ENCODE data around the gene PRKCH. TPM values are rescaled to one million over a fixed set of nuclear protein-coding genes. Genes with fewer than 3 reads are reported as not detected.
A peak's percentile ranks its signal among the peaks of the same experiment; 100 is the strongest.

Gene PRKCH
- total RNA-seq, 1 experiment from 2014 or later, result 3.8 TPM

GRCh38 chr14:61551384-61551783, 230.0 kb downstream of the PRKCH start:
- no peak for DNase-seq (ENCODE audit: low read depth)

GRCh38 chr14:61552241-61552640, 230.9 kb downstream of the PRKCH start:
- DNase-seq (ENCODE audit: low read depth), result no peak

GRCh38 chr14:61553730-61554641, 232.6 kb downstream of the PRKCH start:
- peak; percentile 98 for DNase-seq (ENCODE audit: low read depth)

- DNase-seq (ENCODE audit: low read depth), result peak; percentile 82
Observed at GRCh38 chr14:61555056-61555838, 233.9 kb downstream of the PRKCH start.

GRCh38 chr14:61556455-61556854, 235.1 kb downstream of the PRKCH start:
- no peak for DNase-seq (ENCODE audit: low read depth)

GRCh38 chr14:61557262-61557661, 235.9 kb downstream of the PRKCH start:
- DNase-seq (ENCODE audit: low read depth), result peak; percentile 45

- DNase-seq (ENCODE audit: low read depth), result no peak
Observed at GRCh38 chr14:61557854-61558253, 236.5 kb downstream of the PRKCH start.

- peak; percentile 44 for DNase-seq (ENCODE audit: low read depth)
Observed at GRCh38 chr14:61558271-61558670, 236.9 kb downstream of the PRKCH start.

- DNase-seq (ENCODE audit: low read depth), result no peak
Observed at GRCh38 chr14:61559641-61560201, 238.3 kb downstream of the PRKCH start.

DNA sequence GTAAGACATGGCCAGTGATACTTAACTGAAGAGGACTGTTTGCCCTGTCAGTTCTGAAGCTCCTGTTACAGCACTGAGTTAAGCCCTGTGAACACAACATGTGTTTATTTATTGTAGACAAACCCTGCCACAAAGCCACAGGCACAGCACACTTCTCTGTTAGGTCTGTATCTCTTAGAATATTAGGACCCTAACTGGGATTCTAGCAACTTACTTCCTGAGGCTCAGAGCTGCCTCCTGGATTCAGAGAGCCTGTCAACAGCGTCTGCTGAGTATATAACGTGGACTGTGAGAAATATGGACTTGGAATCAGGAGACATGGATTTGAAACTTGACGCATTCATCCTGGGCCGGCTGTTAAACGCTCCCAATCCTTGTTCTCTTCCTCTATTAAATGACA, 238.9 kb downstream of the PRKCH start:
- peak; percentile 72 for DNase-seq (ENCODE audit: low read depth)

DNA sequence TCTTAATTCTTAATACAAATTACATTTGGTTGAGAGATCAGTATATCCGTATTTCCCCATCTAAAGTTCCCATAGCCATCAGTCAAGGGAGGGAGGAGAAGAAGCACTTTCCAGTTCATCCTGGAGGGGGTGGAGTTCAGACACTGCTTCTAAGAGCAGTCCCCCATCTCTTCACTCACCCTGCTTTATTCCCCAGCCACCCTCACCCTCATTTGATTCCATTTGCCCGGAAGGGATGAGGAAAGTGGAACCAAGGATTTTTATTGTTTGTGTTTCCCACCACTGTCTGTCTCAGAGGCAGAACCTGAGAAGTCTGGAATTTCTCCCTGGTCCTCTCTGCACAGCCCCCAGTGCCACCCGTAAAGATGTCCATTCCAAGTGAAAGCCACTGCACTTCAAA, 239.7 kb downstream of the PRKCH start:
- peak; percentile 95 for DNase-seq (ENCODE audit: low read depth)

DNA sequence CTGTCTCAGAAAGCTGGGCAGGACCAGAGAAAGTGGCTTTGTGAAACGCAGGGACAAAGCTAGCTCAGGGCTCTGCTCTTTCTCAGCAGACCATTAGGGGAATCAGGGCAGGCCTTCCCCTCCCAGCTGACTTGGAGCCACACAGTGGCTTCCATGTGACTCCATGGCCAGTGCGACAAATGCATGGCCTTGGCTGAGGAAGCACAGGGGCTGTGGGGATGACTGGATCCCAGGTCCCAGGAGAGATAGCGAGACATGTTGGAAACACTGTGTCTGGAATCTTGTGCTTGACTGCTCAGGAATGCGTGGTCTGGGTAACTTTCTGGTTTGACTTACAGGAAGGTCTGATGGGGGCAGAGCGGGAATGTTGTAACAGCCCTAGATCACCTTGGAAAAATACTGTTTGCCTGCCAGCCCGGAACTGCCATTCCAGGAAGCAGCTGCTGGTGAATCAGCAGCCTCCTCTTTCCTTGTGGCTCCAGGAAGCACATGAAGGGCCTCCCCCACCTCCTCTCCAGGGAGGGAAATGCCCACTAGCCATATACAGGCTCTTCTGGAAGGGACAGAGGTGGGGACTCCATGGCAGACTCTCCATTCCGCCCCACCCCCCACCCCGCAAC, 240.4 kb downstream of the PRKCH start:
- peak; percentile 99 for DNase-seq (ENCODE audit: low read depth)

DNA sequence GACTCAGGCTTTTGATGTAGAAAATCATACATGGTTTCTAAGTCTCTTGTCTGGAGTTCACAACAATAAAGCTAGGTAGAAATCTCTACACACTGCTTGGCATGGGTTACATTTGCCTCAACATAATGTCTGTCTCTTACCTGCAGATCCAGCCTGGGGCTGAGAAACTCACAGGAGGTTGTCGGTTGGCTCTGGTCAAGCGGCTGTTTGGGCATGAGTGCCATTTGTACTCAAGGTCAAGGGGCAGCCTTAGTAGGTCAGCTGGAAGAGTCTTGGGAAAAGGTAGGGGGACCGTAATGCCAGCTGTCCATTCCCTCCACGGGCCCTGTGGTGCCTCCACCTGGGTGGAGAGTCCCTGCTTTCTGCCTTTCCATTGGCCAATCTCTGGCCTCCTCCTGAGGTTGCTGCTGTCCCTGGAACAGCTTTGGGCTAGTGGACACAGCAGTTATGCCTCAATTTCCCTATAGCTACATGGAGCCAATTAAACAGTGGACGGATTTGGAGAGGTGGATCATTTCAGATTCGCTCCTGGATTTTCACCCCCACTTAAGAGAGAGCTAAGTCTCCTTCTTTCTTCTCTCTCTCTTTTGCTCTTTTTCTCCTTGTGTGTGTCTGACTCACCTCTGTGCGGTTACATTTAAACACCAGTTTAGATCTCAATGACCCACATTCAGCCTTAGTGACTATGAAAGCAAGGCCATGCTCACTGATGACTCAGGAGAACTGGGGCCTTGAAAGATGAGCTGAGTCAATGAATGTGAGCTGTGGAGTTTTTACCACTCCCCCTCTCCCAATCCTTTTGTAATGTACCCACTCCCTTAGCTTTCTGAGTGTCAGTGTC, 241.2 kb downstream of the PRKCH start:
- peak; percentile 100 for DNase-seq (ENCODE audit: low read depth)

GRCh38 chr14:61563162-61563511, 241.8 kb downstream of the PRKCH start:
- no peak for DNase-seq (ENCODE audit: low read depth)

GRCh38 chr14:61563880-61564617, 242.7 kb downstream of the PRKCH start:
- DNase-seq (ENCODE audit: low read depth), result peak; percentile 37

GRCh38 chr14:61564618-61565091, 243.3 kb downstream of the PRKCH start:
- DNase-seq (ENCODE audit: low read depth), result peak; percentile 99

DNA sequence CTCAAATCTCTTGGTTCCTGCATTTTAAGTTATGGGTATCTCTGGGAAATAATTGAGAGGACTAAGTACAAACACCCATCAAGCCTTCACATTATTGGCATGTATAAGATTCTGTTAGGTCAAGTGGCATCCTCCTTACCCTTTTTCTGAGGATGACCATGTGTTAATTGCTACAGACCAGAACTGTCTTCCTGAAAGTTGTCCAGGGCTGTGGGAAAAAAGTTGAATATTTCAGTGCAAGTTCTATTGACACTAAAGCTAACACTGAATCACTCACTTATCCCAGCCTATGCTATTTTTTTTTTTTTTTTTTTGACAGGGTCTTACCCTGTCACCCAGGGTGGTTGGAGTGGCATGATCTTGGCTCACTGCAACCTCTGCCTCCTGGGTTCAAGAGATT, 243.8 kb downstream of the PRKCH start:
- DNase-seq (ENCODE audit: low read depth), result peak; percentile 67

DNA sequence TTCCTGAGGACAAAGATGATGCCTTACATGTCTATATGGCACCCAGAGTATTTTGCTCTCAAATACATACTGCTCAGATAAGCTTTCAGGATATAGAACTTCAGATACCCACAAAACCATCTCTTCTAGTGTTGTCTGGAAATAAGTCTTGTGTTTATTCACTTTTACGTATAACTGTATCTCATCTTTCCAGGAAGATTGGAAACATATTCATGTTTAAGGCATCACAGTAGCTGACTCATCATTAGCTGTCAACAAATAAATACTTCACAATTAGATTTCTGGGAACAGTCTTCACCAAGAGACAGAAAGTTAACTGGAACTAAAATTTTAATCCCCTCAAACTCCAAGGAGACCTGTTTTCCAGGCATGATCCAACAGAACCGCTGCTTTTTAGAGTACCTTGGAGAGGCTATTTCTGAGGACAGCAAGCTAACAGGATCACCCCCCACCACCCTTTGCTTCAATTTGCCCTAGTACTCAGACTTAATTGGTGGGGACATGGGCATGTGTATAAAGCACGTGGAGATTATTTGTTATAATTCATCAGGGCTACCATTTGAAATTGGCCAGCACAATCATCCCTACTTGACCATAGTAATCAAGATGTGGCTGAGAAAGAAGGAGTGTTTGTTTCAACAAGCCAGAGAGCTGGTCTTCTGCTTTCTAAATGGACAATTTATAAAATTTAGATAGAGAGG, 244.6 kb downstream of the PRKCH start:
- peak; percentile 87 for DNase-seq (ENCODE audit: low read depth)

- DNase-seq (ENCODE audit: low read depth), result peak; percentile 88
Observed at GRCh38 chr14:61566537-61567225, 245.3 kb downstream of the PRKCH start.

Data from M059J (cell line).